BJ (cell line): ENCODE data around the gene ANO7. TPM values are rescaled to one million over a fixed set of nuclear protein-coding genes. Genes with fewer than 3 reads are reported as not detected.

Experiments
- CTCF ChIA-PET: fragments of 350-600 bp; formaldehyde crosslinking; extraction: SDS; loops from one replicate; lab custom pipeline; 2021; ENCODE audit warnings: antibody characterized with exemption, inconsistent platforms; lab: Yijun Ruan, JAX
- POLR2A ChIA-PET: fragments of 300-600 bp; sonication (Branson Sonifier 250); formaldehyde crosslinking; extraction: SDS; loops from one replicate; lab custom pipeline; 2021; ENCODE audit warnings: antibody characterized with exemption; lab: Charles Lee
- DNase-seq: peaks from one replicate; pipeline ENCODE4 v3.0.0-alpha.2; 2011; ENCODE audit warnings: low read depth
- H3K27me3 ChIP-seq: 2 replicates; pipeline ENCODE4 v1.6.0; 2011; ENCODE audit warnings: low read length; ENCODE audit not compliant: control insufficient read depth, insufficient read depth
- H3K36me3 ChIP-seq: 2 replicates; pipeline ENCODE4 v1.5.1; 2011; ENCODE audit warnings: low read length; ENCODE audit not compliant: control insufficient read depth, insufficient read depth
- H3K4me3 ChIP-seq: 2 replicates; pipeline ENCODE4 v1.5.1; 2011; ENCODE audit warnings: low read depth, mild to moderate bottlenecking, control low read depth, low read length
- polyA plus RNA-seq: library from polyadenylated mRNA; depleted of rRNA; stranded (reverse); fragments of >200 nt; gene quantifications from 2 replicates; pipeline ENCODE4 v1.2.3, GENCODE V29; 2011
- TF ChIP-seq, protein P1 (sequence below): IDR thresholded peaks from 2 replicates; pipeline ENCODE4 v1.5.1; 2011; ENCODE audit warnings: low read depth, mild to moderate bottlenecking, control low read depth, inconsistent platforms, low read length, moderate library complexity; ENCODE audit not compliant: insufficient read depth

The ANO7 gene
- polyA plus RNA-seq, 1 experiment: 0.74 TPM

- TF ChIP-seq, protein P1, sequence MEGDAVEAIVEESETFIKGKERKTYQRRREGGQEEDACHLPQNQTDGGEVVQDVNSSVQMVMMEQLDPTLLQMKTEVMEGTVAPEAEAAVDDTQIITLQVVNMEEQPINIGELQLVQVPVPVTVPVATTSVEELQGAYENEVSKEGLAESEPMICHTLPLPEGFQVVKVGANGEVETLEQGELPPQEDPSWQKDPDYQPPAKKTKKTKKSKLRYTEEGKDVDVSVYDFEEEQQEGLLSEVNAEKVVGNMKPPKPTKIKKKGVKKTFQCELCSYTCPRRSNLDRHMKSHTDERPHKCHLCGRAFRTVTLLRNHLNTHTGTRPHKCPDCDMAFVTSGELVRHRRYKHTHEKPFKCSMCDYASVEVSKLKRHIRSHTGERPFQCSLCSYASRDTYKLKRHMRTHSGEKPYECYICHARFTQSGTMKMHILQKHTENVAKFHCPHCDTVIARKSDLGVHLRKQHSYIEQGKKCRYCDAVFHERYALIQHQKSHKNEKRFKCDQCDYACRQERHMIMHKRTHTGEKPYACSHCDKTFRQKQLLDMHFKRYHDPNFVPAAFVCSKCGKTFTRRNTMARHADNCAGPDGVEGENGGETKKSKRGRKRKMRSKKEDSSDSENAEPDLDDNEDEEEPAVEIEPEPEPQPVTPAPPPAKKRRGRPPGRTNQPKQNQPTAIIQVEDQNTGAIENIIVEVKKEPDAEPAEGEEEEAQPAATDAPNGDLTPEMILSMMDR: no peak
- no peak for DNase-seq
- H3K36me3 ChIP-seq: no peaks in the 10 kb centered on the region
- H3K4me3 ChIP-seq: no peak overlapping the region
- CTCF ChIA-PET: no interaction called here
- H3K27me3 ChIP-seq: no peaks in the 10 kb centered on the region
- POLR2A ChIA-PET: no interaction called here
Observed at GRCh38 chr2:241202681-241203080, 14.2 kb downstream of the ANO7 start.

DNA sequence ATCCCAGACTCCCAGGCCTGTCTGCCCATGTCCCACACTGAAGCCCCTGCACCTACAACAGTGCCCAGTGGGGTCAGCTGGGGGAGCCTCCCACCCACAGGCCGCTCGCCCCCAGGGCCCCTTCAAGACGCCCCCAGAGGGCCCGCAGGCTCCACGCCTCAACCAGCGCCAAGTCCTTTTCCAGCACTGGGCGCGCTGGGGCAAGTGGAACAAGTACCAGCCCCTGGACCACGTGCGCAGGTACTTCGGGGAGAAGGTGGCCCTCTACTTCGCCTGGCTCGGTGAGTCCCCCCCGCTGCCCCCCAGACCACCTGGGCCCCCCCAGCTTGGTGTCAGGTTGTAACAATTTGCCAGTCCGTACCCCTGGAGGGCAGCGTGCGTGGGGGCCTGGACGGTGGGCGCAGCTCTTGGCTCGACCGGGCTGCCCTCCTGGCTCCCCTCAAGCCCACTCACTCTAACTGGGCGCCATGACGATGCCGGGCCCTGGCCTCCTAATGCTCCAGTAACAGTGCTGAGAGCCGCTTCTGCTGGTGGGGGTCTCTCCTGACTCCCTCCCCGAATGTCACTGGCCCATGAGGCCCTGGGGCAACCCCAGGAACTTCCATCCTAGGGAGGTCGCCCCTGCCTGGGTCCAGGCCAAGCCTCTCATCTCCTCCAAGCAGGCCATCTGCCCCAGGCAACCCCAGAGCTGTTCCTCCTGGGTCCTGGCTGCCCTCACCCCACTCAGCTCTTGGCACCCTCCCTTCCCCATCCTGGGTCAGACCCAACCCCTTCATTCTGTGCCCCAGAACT, 14.9 kb downstream of the ANO7 start:
- TF ChIP-seq, protein P1: no peak
- DNase-seq: no peak
- Histone ChIP-seq H3K27me3 (no peaks in the 10 kb centered on the region; the same call in 1 of the 2 replicates), H3K36me3 (no peaks in the 10 kb centered on the region), H3K4me3 (no peak overlapping the region)
- ChIA-PET CTCF (no interaction called here), POLR2A (no interaction called here)

- ChIA-PET CTCF (no interaction called here), POLR2A (no interaction called here)
- TF ChIP-seq, protein P1: no peak
- no peak overlapping the region for H3K4me3 ChIP-seq
- no peak for DNase-seq
- H3K36me3 ChIP-seq: no peaks in the 10 kb centered on the region
- no peaks in the 10 kb centered on the region; the same call in 1 of the 2 replicates for H3K27me3 ChIP-seq
Observed at GRCh38 chr2:241204010-241204384, 15.5 kb downstream of the ANO7 start.

- H3K27me3 ChIP-seq: no peaks in the 10 kb centered on the region; the same call in 1 of the 2 replicates
- POLR2A ChIA-PET: no interaction called here
- TF ChIP-seq, protein P1: no peak
- H3K36me3 ChIP-seq: no peaks in the 10 kb centered on the region
- no peak for DNase-seq
- CTCF ChIA-PET: no interaction called here
- no peak overlapping the region for H3K4me3 ChIP-seq
Observed at GRCh38 chr2:241204490-241204889, 16.0 kb downstream of the ANO7 start.

GRCh38 chr2:241205086-241205485, 16.6 kb downstream of the ANO7 start:
- POLR2A ChIA-PET: no interaction called here
- DNase-seq: no peak
- TF ChIP-seq, protein P1: no peak
- CTCF ChIA-PET: no interaction called here
- Histone ChIP-seq H3K36me3 (no peaks in the 10 kb centered on the region), H3K4me3 (no peak overlapping the region), H3K27me3 (no peaks in the 10 kb centered on the region; the same call in 1 of the 2 replicates)
